ENCODE measurements around the gene CAMTA1.
"Not testable (repeated sequence)": the region's sequence is repeated elsewhere in the genome, so short reads cannot be mapped to it uniquely, and the experiment has no call there.

CAMTA1 gene

GRCh38 chr1:6810146-6810734 is 25.0 kb downstream of the CAMTA1 start:
- not testable (repeated sequence) for DNase-seq (ENCODE audit: low read depth)

- no peak for DNase-seq (ENCODE audit: low read depth)
Observed at GRCh38 chr1:6811583-6811982, 26.3 kb downstream of the CAMTA1 start.

- no peak for DNase-seq (ENCODE audit: low read depth)
Observed at GRCh38 chr1:6813165-6813564, 27.9 kb downstream of the CAMTA1 start.

GRCh38 chr1:6815726-6816125 is 30.5 kb downstream of the CAMTA1 start:
- no peak for DNase-seq (ENCODE audit: low read depth)

GRCh38 chr1:6819246-6820040 is 34.2 kb downstream of the CAMTA1 start:
- DNase-seq (ENCODE audit: low read depth) = no peak

- DNase-seq (ENCODE audit: low read depth) = no peak
Observed at GRCh38 chr1:6820899-6821298, 35.6 kb downstream of the CAMTA1 start.

GRCh38 chr1:6822530-6823359 is 37.5 kb downstream of the CAMTA1 start:
- no peak for DNase-seq (ENCODE audit: low read depth)

- DNase-seq (ENCODE audit: low read depth) = no peak
Observed at GRCh38 chr1:6823793-6824192, 38.5 kb downstream of the CAMTA1 start.

- no peak for DNase-seq (ENCODE audit: low read depth)
Observed at GRCh38 chr1:6824665-6825368, 39.6 kb downstream of the CAMTA1 start.

GRCh38 chr1:6825828-6826227 is 40.6 kb downstream of the CAMTA1 start:
- no peak for DNase-seq (ENCODE audit: low read depth)

GRCh38 chr1:6827079-6827478 is 41.8 kb downstream of the CAMTA1 start:
- DNase-seq (ENCODE audit: low read depth) = no peak

GRCh38 chr1:6827630-6828165 is 42.4 kb downstream of the CAMTA1 start:
- DNase-seq (ENCODE audit: low read depth) = no peak

GRCh38 chr1:6831366-6831765 is 46.1 kb downstream of the CAMTA1 start:
- no peak for DNase-seq (ENCODE audit: low read depth)

GRCh38 chr1:6832006-6832405 is 46.8 kb downstream of the CAMTA1 start:
- not testable (repeated sequence) for DNase-seq (ENCODE audit: low read depth)

GRCh38 chr1:6832531-6833188 is 47.4 kb downstream of the CAMTA1 start:
- DNase-seq (ENCODE audit: low read depth) = no peak

- DNase-seq (ENCODE audit: low read depth) = no peak
Observed at GRCh38 chr1:6833804-6834203, 48.5 kb downstream of the CAMTA1 start.

GRCh38 chr1:6834366-6834765 is 49.1 kb downstream of the CAMTA1 start:
- no peak for DNase-seq (ENCODE audit: low read depth)

GRCh38 chr1:6835139-6835538 is 49.9 kb downstream of the CAMTA1 start:
- DNase-seq (ENCODE audit: low read depth) = no peak

GRCh38 chr1:6842301-6842700 is 57.0 kb downstream of the CAMTA1 start:
- DNase-seq (ENCODE audit: low read depth) = no peak

GRCh38 chr1:6845786-6846185 is 60.5 kb downstream of the CAMTA1 start:
- DNase-seq (ENCODE audit: low read depth) = not testable (repeated sequence)

- DNase-seq (ENCODE audit: low read depth) = no peak
Observed at GRCh38 chr1:6848816-6849215, 63.6 kb downstream of the CAMTA1 start.
